Fibroblast of the aortic adventitia (primary cell): Measurements from ENCODE around the gene IL15RA. TPM values are rescaled to one million over a fixed set of nuclear protein-coding genes. Genes with fewer than 3 reads are reported as not detected.

Experiments used
- DNase-seq: peaks from one replicate; pipeline ENCODE4 v3.0.0-alpha.2; 2010; ENCODE audit warnings: low read depth
- H3K4me3 ChIP-seq: 2 replicates; pipeline ENCODE4 v1.5.1; 2011; ENCODE audit warnings: low read depth, mild to moderate bottlenecking, control low read depth, low read length, moderate library complexity
- total RNA-seq: library from RNA; depleted of rRNA; stranded (reverse); fragments of >200 nt; gene quantifications from 2 replicates; pipeline ENCODE4 v1.2.3, GENCODE V29; 2012; ENCODE audit warnings: low replicate concordance
- TF ChIP-seq, protein P1 (sequence below): IDR thresholded peaks from 2 replicates; pipeline ENCODE4 v1.5.1; 2011; ENCODE audit warnings: mild to moderate bottlenecking, low read length, control low read depth, inconsistent platforms; ENCODE audit not compliant: insufficient read depth

Gene IL15RA
- total RNA-seq, 1 donor = 5.7 TPM

DNA sequence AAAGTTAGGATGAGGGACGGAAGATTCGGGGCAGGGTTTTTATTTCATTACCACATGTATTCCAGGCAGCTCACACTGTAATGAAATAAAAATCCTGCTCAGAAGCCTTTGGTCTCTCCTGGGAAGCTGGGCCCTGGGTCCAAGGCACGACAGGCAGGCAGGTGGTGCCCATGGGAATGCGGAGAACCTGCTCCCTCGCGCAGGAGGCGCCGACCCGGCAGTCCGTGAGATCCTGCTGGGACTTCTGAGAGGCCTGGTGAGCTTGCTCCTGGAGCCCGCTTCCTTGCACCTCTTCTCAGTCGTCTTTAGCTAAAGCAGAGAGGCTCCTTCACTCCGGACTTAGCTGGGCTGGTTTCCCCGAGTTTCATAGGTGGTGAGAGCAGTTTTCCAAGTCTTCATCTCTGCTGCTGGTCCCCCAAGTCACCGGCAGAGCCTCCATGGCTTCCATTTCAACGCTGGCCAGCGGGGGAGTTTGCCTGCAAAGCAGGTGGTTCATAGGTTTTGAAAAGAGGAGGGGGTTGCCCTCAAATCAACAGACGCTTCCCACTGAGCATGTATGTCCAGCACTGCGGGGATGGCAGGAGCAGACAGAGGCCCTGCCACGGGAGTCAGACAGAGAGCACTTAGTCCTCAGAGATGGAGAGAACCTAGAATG is 24.5 kb downstream of the IL15RA start:
- no peak overlapping the region for H3K4me3 ChIP-seq
- TF ChIP-seq, protein P1, sequence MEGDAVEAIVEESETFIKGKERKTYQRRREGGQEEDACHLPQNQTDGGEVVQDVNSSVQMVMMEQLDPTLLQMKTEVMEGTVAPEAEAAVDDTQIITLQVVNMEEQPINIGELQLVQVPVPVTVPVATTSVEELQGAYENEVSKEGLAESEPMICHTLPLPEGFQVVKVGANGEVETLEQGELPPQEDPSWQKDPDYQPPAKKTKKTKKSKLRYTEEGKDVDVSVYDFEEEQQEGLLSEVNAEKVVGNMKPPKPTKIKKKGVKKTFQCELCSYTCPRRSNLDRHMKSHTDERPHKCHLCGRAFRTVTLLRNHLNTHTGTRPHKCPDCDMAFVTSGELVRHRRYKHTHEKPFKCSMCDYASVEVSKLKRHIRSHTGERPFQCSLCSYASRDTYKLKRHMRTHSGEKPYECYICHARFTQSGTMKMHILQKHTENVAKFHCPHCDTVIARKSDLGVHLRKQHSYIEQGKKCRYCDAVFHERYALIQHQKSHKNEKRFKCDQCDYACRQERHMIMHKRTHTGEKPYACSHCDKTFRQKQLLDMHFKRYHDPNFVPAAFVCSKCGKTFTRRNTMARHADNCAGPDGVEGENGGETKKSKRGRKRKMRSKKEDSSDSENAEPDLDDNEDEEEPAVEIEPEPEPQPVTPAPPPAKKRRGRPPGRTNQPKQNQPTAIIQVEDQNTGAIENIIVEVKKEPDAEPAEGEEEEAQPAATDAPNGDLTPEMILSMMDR = no peak
- no peak for DNase-seq

DNA sequence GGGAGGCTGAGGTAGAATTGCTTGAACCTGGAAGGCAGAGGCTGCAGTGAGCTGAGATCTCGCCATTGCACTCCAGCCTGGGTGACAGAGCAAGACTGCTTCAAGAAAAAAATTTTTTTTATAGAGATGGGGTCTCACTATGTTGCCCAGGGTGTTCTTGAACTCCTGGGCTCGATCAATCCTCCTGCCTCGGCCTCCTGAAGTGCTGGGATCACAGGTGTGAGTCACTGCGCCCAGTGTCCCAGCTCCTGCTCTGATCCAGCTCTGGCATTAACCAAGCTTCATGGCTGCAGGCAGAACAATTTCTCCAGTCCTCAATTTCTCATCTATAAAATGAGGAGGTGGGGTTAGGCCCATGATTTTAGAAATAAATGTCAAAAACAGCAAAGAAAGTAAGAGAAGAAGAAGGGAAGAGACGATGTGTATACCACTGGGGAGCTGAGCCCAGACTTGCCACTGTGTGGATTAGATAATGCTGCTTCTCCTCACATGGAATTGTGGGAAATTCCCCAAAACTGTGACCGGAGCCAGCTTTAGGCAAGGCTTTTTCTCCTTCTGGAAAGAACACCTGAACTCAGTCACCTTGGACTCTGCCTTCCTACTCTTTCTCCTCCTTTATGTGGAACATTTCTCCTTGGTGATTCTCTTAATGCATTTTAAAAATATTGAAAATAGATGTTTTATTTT is 25.5 kb downstream of the IL15RA start:
- DNase-seq = no peak
- TF ChIP-seq, protein P1 = no peak
- no peak overlapping the region for H3K4me3 ChIP-seq

DNA sequence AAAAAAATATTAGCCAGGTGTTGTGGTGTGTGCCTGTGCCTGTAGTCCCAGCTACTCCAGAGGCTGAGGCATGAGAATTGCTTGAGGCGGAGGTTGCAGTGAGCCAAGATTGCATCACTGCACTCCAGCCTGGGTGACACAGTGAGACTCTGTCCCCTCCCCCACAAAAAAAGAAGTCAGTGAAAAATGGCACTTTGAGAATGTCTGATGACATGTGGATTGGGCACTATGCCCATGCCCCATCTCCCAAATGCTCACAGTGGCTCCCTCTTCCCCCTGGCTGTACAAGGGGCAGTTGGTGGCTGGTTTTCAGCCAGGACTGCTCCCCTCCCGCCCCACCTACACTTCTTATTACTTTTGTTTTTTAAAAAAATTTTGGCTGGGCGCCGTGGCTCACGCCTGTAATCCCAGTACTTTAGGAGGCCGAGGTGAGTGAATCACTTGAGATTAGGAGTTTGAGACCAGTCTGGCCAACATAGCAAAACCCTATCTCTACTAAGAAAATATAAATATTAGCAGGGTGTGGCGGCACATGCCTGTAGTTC is 26.1 kb downstream of the IL15RA start:
- H3K4me3 ChIP-seq = no peak overlapping the region
- peak; percentile 80 for DNase-seq
- TF ChIP-seq, protein P1 = no peak

DNA sequence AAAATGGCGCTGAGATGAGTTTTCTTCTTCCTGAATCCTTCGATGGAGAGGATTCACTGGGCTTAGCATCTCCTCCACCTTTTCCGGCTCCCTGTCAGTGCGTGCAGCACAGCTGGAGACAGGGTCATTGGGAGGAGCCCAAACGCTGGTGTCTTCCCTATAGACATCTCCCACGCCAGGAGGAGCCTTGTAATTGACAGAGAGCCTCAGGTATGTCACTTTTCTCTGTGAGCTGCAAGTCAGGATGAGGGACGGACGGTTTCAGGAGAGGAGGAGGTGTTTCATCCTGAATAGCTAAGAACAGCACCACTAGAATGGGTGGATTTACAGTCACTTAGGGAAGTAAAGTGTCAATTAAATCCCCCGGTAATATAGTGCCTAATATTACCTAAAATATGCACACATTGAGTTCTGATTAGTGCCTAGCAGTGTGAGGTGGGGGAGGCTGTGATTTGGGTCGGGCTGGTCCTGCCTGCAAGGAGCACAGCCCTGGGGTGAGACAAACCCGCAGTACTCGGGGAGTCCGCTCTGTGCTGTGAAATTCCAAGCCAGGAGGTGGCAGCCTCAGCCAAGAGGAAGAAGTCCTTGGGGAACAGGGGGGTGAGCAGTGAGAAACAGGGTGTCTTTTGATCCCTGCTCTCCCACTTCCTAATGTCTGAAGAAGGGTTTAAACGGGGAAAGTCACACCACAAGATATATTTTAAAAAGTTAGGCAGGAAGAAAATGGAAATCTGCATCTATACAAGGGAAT is 28.2 kb downstream of the IL15RA start:
- peak; percentile 73 for DNase-seq
- no peak overlapping the region for H3K4me3 ChIP-seq
- TF ChIP-seq, protein P1 = peak; percentile 59

DNA sequence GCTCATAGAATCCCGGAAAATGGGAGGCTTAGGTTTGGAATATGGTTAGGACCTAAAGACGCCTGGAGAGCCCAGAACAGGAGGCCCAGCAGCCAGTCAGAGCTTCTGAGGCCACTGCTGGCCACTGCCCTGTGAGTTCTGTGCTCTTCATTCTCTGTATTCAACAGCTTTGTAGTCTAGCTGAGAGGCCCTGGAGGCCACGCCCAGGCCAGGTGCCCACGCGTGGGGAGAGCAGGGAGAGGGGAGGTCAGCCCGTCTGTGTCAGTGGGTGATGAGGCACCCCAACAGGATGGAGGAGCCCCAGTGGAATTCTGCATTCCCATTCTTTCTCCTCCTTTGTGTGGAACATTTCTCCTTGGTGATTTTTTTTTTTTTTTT is 29.1 kb downstream of the IL15RA start:
- TF ChIP-seq, protein P1 = no peak
- H3K4me3 ChIP-seq = no peak overlapping the region
- DNase-seq = no peak

DNA sequence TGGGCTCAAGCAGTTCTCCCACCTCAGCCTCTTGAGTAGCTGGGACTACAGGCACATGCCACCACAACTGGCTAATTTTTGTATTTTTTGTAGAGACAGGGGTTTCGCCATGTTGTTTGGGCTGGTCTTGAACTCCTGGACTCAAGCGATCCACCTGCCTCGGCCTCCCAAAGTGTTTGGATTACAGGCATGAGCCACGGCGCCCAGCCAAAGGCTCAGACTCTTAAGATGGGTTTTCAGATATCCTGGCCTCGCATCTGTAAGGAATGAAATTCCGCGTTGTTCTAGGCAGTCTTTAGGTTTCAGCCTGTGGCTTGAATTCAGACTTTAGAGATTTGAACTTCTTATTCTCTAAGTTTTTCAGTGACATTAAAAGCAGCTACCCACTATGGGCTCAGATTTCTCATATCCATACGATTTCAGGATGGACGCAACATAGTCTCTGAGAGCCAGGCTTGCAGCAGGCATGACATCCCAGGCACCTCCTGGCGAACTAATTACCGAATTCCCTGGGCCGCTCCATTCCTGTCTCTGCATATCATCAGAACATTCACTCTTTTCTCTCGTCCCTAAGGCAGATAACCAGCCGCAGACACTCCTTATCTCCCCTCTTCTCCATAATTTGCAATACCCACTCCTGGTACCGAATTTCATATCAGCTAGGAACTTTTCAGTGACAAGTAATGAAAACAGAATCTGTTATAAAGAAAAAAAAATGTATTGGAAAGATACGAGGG is 29.7 kb downstream of the IL15RA start:
- H3K4me3 ChIP-seq = no peak overlapping the region
- DNase-seq = no peak
- TF ChIP-seq, protein P1 = no peak
